GM21528 (cell line): ENCODE measurements around the gene PAIP2.
"Not testable (repeated sequence)": the region's sequence is repeated elsewhere in the genome, so short reads cannot be mapped to it uniquely, and the experiment has no call there.

Source experiments
- ATAC-seq: cut with Tn5 transposase; IDR thresholded peaks from one replicate; pipeline ENCODE4 v1.9.1; 2021; ENCODE audit warnings: mild to moderate bottlenecking, moderate library complexity; ENCODE audit not compliant: unreplicated experiment, low FRiP score

PAIP2 gene

GRCh38 chr5:139314276-139314675, 27.4 kb upstream of the PAIP2 start:
- no peak for ATAC-seq

DNA sequence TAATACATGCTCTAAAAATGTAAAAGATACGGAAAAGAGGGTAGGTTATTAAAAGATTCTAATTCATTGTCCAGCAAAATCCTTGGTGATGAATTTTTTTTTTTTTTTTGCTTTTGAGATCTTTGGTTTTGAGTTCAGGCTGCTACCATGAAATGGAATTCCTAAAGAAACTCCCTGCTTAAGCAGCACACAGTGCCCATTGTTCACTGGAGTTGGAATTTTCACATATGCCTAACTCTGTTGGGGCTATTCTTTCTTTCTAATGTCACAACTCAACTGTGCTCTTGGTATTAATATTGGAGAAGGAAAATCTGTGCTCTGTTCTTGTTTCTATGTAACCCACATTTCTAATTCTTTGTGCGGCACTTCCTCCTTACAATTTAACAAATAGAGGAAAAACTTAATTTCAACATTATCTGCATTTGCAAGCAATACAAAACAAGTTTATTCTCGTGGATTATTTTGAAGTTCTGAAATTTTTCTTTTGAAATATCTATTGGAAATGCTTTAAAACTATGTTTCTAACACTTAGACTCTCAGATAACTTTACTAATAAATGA, 26.5 kb upstream of the PAIP2 start:
- no peak for ATAC-seq

GRCh38 chr5:139335811-139336210, 5.8 kb upstream of the PAIP2 start:
- ATAC-seq: no peak

DNA sequence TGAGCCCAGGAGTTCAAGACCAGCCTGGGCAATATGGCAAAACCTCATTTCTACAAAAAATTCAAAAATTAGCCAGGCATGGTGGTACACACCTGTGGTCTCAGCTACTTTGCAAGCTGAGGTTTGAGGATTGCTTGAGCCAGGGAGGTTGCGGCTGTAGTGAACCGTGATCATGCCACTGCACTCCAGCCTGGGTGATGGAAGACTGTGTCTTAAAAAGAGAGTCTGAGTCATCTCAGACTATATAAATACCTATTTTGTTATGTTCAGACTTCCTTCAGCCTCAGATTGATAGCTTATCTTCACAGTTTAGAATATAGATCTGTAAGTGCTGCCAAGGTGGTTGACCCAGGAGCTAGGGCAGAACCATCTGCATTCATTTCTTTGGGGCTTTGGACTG, 1.6 kb upstream of the PAIP2 start:
- ATAC-seq: no peak

GRCh38 chr5:139341187-139341688, 416 bp upstream of the PAIP2 start:
- ATAC-seq: no peak

DNA sequence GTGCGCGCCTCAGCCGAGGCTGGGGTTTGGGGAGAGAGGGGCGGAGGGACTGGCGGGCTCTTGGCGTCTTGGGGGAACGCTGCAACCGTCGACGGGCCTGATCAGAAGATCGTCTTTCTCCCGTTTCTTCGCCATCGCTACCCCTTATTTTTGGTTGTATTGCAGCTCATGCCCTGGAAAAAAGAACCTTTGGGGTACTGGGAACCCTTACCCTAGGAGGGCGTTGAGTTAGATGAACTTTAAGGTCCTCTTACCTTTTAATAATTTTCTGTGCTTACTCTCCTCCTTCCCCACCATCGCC, 719 bp downstream of the PAIP2 start:
- ATAC-seq: peak; percentile 52

- ATAC-seq: no peak
Observed at GRCh38 chr5:139343476-139343875, 1.8 kb downstream of the PAIP2 start.

- ATAC-seq: no peak
Observed at GRCh38 chr5:139344177-139344576, 2.5 kb downstream of the PAIP2 start.

- not testable (repeated sequence) for ATAC-seq
Observed at GRCh38 chr5:139345442-139345841, 3.8 kb downstream of the PAIP2 start.

- not testable (repeated sequence) for ATAC-seq
Observed at GRCh38 chr5:139347863-139348262, 6.2 kb downstream of the PAIP2 start.

- ATAC-seq: no peak
Observed at GRCh38 chr5:139354186-139354585, 12.5 kb downstream of the PAIP2 start.

DNA sequence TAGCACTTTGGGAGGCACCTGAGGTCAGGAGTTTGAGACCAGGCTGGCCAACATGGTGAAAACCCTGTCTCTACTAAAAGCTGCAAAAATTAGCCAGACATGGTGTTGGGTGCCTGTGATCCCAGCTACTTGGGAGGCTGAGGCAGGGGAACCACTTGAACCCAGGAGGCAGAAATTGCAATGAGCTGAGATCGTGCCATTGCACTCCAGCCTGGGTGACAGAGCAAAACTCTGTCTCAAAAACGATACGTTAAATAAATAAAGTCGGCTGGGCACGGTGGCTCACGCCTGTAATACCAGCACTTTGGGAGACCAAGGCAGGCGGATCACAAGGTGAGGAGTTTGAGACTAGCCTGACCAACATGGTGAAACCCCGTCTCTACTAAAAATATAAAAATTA, 14.2 kb downstream of the PAIP2 start:
- not testable (repeated sequence) for ATAC-seq

GRCh38 chr5:139358064-139358463, 16.4 kb downstream of the PAIP2 start:
- ATAC-seq: no peak

GRCh38 chr5:139360384-139360783, 18.7 kb downstream of the PAIP2 start:
- ATAC-seq: no peak

- no peak for ATAC-seq
Observed at GRCh38 chr5:139361835-139362429, 20.3 kb downstream of the PAIP2 start.

DNA sequence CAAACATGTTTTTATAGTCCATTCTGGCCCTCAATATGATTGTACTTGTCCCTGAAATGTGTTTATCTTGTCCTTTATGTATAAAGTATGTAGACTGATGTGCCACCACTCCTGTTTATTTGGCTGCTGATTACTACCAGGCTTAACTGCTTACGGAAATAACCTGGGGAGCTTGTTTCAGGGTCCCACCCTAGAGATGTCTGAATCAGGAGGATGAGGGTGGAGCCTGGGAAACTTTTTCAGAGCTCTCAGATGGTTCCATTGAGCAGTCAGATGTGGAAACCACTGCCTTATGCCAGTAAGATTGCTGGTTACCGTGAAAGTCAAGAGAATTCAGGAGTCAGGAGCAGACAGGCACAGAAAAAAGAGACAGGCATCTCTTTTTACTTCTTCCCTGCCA, 22.3 kb downstream of the PAIP2 start:
- ATAC-seq: no peak

- no peak for ATAC-seq
Observed at GRCh38 chr5:139364466-139364865, 22.8 kb downstream of the PAIP2 start.

GRCh38 chr5:139368613-139369012, 27.0 kb downstream of the PAIP2 start:
- no peak for ATAC-seq

DNA sequence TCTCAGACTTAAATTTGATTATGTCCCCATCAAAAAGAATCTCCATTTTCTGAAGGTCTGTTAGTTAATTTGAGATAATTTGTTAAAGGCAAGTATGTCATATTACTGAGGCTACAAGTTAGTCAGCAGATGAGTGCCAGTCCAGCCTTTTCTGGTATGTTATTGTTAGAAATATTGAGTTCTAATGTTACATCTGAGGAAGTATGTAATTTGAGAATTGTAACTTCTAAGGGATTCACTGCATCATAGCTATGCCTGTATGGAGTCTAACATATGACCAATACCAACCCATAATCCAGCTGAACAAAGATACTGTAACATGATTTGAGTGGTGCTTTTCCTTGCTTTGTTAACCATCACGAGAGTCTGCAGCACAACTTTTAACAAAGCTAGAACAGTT, 27.5 kb downstream of the PAIP2 start:
- no peak for ATAC-seq

GRCh38 chr5:139371482-139372435, 30.1 kb downstream of the PAIP2 start:
- ATAC-seq: no peak

GRCh38 chr5:139374909-139375308, 33.3 kb downstream of the PAIP2 start:
- ATAC-seq: no peak

GRCh38 chr5:139376364-139376763, 34.7 kb downstream of the PAIP2 start:
- no peak for ATAC-seq
